HCT116 (cell line): ENCODE data around the gene TMED7. TPM values are rescaled to one million over a fixed set of nuclear protein-coding genes. Genes with fewer than 3 reads are reported as not detected.

Experiments used
- ATAC-seq: fragments of 200-7000 bp; cut with Tn5 transposase; 2 replicates; pipeline ENCODE4 v1.9.1; 2020; ENCODE audit warnings: mild to moderate bottlenecking, moderate library complexity
- BruUV-seq: library from RNA; stranded (reverse); fragments of 400-500 nt; replicated peaks from 2 replicates; lab custom pipeline; 2021; lab: Mats Ljungman, UMichigan
- CTCF ChIA-PET: fragments of 300-600 bp; sonication (Branson Sonifier 250); formaldehyde crosslinking; loops from one replicate; lab custom pipeline; 2021; ENCODE audit warnings: antibody characterized with exemption; lab: Charles Lee
- POLR2A ChIA-PET: fragments of 300-600, 350-600 bp; sonication (Branson Sonifier 250); formaldehyde crosslinking; loops from one replicate; lab custom pipeline; 2021; ENCODE audit warnings: antibody characterized with exemption; lab: Charles Lee
- RAD21 ChIA-PET, 2 experiments: fragments of 300-600 bp; sonication (Branson Sonifier 250); formaldehyde crosslinking; loops; one replicate each; lab custom pipeline; 2023; ENCODE audit warnings: low total read pairs in 2 of 2; ENCODE audit not compliant: uncharacterized antibody in 2 of 2, unreplicated experiment in 2 of 2, low non-redundant PET in 1 of 2; lab: Charles Lee
- DNase-seq: peaks from one replicate; pipeline ENCODE4 v3.0.0-alpha.2; 2010; ENCODE audit warnings: low read depth, low spot score
- H2AFZ ChIP-seq: fragments of 200-600 bp; shearing (Covaris generic), sonication (generic); 2 replicates; pipeline ENCODE4 v1.6.1; 2017; ENCODE audit warnings: low read depth, mixed run types, mixed read lengths, antibody characterized with exemption, low read length; ENCODE audit not compliant: poor library complexity, severe bottlenecking
- H3K27ac ChIP-seq: 2 replicates; pipeline ENCODE4 v1.5.1; 2012; ENCODE audit warnings: low read depth, low read length
- H3K27me3 ChIP-seq: fragments of 200-600 bp; sonication (generic); 2 replicates; pipeline ENCODE4 v1.6.1; 2016; ENCODE audit warnings: mixed run types, low read length, mixed read lengths; ENCODE audit not compliant: insufficient read depth
- H3K36me3 ChIP-seq, 2 experiments: fragments of 200-500 bp in 1 of 2; fragments of 200-600 bp in 1 of 2; sonication (Bioruptor generic) in 1 of 2; sonication (generic) in 1 of 2; 2 replicates each; pipeline versions ENCODE4 v1.5.1 to v1.6.1; 2014 to 2016; ENCODE audit warnings: low read length in 2 of 2, inconsistent platforms in 1 of 2, mixed read lengths in 1 of 2, mixed run types in 1 of 2; ENCODE audit not compliant: insufficient read depth in 2 of 2, control insufficient read depth in 1 of 2
- H3K4me1 ChIP-seq, 2 experiments: fragments of 200-600 bp in 1 of 2; sonication (generic) in 1 of 2; 2 replicates each; pipeline versions ENCODE4 v1.5.1 to v1.6.1; 2012 to 2017; ENCODE audit warnings: low read length in 2 of 2, inconsistent platforms in 1 of 2, mild to moderate bottlenecking in 1 of 2, mixed read lengths in 1 of 2, mixed run types in 1 of 2, moderate library complexity in 1 of 2; ENCODE audit not compliant: insufficient read depth in 2 of 2, control insufficient read depth in 1 of 2
- H3K4me2 ChIP-seq: fragments of 200-600 bp; sonication (generic); 2 replicates; pipeline ENCODE4 v1.6.1; 2017; ENCODE audit warnings: mixed run types, low read length, mixed read lengths
- H3K4me3 ChIP-seq, 2 experiments: fragments of 200-600 bp in 1 of 2; sonication (generic) in 1 of 2; replicated peaks in 1 of 2; 2 replicates each; pipeline ENCODE4 v1.5.1; 2011 to 2016; ENCODE audit warnings: low read length in 2 of 2, control low read depth in 1 of 2, low read depth in 1 of 2, mild to moderate bottlenecking in 1 of 2, mixed read lengths in 1 of 2, mixed run types in 1 of 2
- H3K79me2 ChIP-seq: fragments of 200-600 bp; sonication (generic); 2 replicates; pipeline ENCODE4 v1.6.1; 2017; ENCODE audit warnings: mild to moderate bottlenecking, mixed run types, low read length, moderate library complexity, mixed read lengths; ENCODE audit not compliant: insufficient read depth
- H3K9ac ChIP-seq: fragments of 200-600 bp; sonication (generic); 2 replicates; pipeline ENCODE4 v1.6.1; 2016; ENCODE audit warnings: low read length, mixed read lengths
- H3K9me2 ChIP-seq: fragments of 200-600 bp; sonication (generic), shearing (Covaris generic); 2 replicates; pipeline ENCODE4 v1.6.1; 2017; ENCODE audit warnings: mixed run types, mild to moderate bottlenecking, moderate library complexity; ENCODE audit not compliant: insufficient read depth
- H3K9me3 ChIP-seq, 2 experiments: fragments of 200-500 bp in 1 of 2; fragments of 200-600 bp in 1 of 2; sonication (Bioruptor generic) in 1 of 2; sonication (generic) in 1 of 2; 2 replicates each; pipeline ENCODE4 v1.6.1; 2014 to 2017; ENCODE audit warnings: low read length in 2 of 2, mixed read lengths in 2 of 2, inconsistent platforms in 1 of 2, low read depth in 1 of 2, mild to moderate bottlenecking in 1 of 2, mixed run types in 1 of 2, moderate library complexity in 1 of 2; ENCODE audit not compliant: control insufficient read depth in 1 of 2, insufficient read depth in 1 of 2
- H4K20me1 ChIP-seq: fragments of 200-600 bp; sonication (generic), shearing (Covaris generic); 2 replicates; pipeline ENCODE4 v1.6.1; 2017; ENCODE audit warnings: mixed run types, mild to moderate bottlenecking, moderate library complexity; ENCODE audit not compliant: insufficient read depth
- ATF3 ChIP-seq: IDR thresholded peaks from 2 replicates; pipeline ENCODE4 v1.6.1; 2012
- CBX3 ChIP-seq: IDR thresholded peaks from 2 replicates; pipeline ENCODE4 v1.6.1; 2012; ENCODE audit warnings: low read depth
- EZH2 ChIP-seq: fragments of 200-600 bp; sonication (generic); IDR thresholded peaks from 2 replicates; pipeline ENCODE4 v1.6.1; 2017; ENCODE audit warnings: antibody characterized with exemption, mixed run types
- EZH2phosphoT487 ChIP-seq: fragments of 200-600 bp; IDR thresholded peaks from 2 replicates; pipeline ENCODE4 v1.6.1; 2018; ENCODE audit warnings: antibody characterized with exemption, borderline replicate concordance
- FOSL1 ChIP-seq: IDR thresholded peaks from 2 replicates; pipeline ENCODE4 v1.6.1; 2012; ENCODE audit warnings: low read depth
- JUND ChIP-seq: IDR thresholded peaks from 2 replicates; pipeline ENCODE4 v1.6.1; 2012
- POLR2AphosphoS5 ChIP-seq: IDR thresholded peaks from 2 replicates; pipeline ENCODE4 v1.6.1; 2011; ENCODE audit warnings: mild to moderate bottlenecking, low read depth, low read length, moderate library complexity
- RAD21 ChIP-seq: IDR thresholded peaks from 2 replicates; pipeline ENCODE4 v1.6.1; 2012; ENCODE audit warnings: low read depth, mild to moderate bottlenecking
- REST ChIP-seq: IDR thresholded peaks from 2 replicates; pipeline ENCODE4 v1.6.1; 2012; ENCODE audit warnings: low read depth
- SP1 ChIP-seq: IDR thresholded peaks from 2 replicates; pipeline ENCODE4 v1.6.1; 2012; ENCODE audit warnings: low read depth
- intact Hi-C: fragments of 100-400 bp; cut with micrococcal nuclease; formaldehyde crosslinking; loops from 2 replicates; pipeline ENCODE4 v1.10.0; 2022
- total RNA-seq: library from RNA; stranded (reverse); gene quantifications from one replicate; pipeline ENCODE4 v1.2.1, GENCODE V29; 2021; ENCODE audit not compliant: unreplicated experiment

Gene TMED7
- total RNA-seq, 1 experiment from 2014 or later: 167 TPM

- ChIA-PET RAD21 (no interaction called here), POLR2A (no interaction called here), CTCF (no interaction called here)
- H3K4me2 ChIP-seq: no peak overlapping the region
- no peaks in the 10 kb centered on the region for H3K9me2 ChIP-seq
- TF ChIP-seq FOSL1 (no peak), REST (no peak)
- intact Hi-C loops: no loop called here
- no peaks in the 10 kb centered on the region for H4K20me1 ChIP-seq
- no peaks in the 10 kb centered on the region for H3K27me3 ChIP-seq
- H3K9ac ChIP-seq: no peak overlapping the region
- H3K36me3 ChIP-seq: no peaks in the 10 kb centered on the region
- peaks cover 6% of the 10 kb centered on the region; the same call in 1 of the 2 replicates for H3K79me2 ChIP-seq
- peaks cover 0 to 28% of the 10 kb centered on the region in 2 experiments; a peak in 3 of 4 replicates for H3K4me1 ChIP-seq
- no peaks in the 10 kb centered on the region for H3K9me3 ChIP-seq
- no peak overlapping the region for H3K4me3 ChIP-seq
- ATAC-seq (no peak), DNase-seq (no peak)
- H3K27ac ChIP-seq: no peak overlapping the region
- BruUV-seq: no TSS peak
- H2AFZ ChIP-seq: no peak overlapping the region
Observed at GRCh38 chr5:115578657-115579056, 47.2 kb downstream of the TMED7 start.

- no TSS peak for BruUV-seq
- no peak for TF ChIP-seq EZH2phosphoT487
- no peak for TF ChIP-seq EZH2
- TF ChIP-seq SP1: no peak
- no peak for TF ChIP-seq RAD21
- no peak for TF ChIP-seq ATF3
- TF ChIP-seq CBX3: no peak
- no peak for TF ChIP-seq JUND
- TF ChIP-seq POLR2AphosphoS5: no peak
- Histone ChIP-seq H3K9me3 (no peaks in the 10 kb centered on the region), H3K79me2 (peaks cover 1% of the 10 kb centered on the region; the same call in 1 of the 2 replicates), H3K27me3 (no peaks in the 10 kb centered on the region), H3K4me3 (no peak overlapping the region), H3K9me2 (no peaks in the 10 kb centered on the region), H2AFZ (no peak overlapping the region), H3K9ac (no peak overlapping the region), H3K4me1 (peaks cover 0 to 34% of the 10 kb centered on the region in 2 experiments; a peak in 3 of 4 replicates), H3K27ac (no peak overlapping the region), H3K4me2 (no peak overlapping the region), H3K36me3 (no peaks in the 10 kb centered on the region), H4K20me1 (no peaks in the 10 kb centered on the region)
- RAD21 ChIA-PET: no interaction called here
- intact Hi-C loops: no loop called here
- ATAC-seq (no peak), DNase-seq (no peak)
- CTCF ChIA-PET: interaction anchor here (0.6 kb wide), 1 partner anchor 221 kb away, joined by 4 read pairs; no protein-coding TSS in a partner anchor
- POLR2A ChIA-PET: no interaction called here
Observed at GRCh38 chr5:115577741-115578140, 48.1 kb downstream of the TMED7 start.
